ENCODE data around the gene BICC1. TPM values are rescaled to one million over a fixed set of nuclear protein-coding genes. Genes with fewer than 3 reads are reported as not detected.
A peak's percentile ranks its signal among the peaks of the same experiment; 100 is the strongest.

BICC1 gene
- total and polyA plus RNA-seq, 2 of the 8 experiments (the other 6 are each of a cell fraction or from before 2014, with no cell fraction given), result 0.20 to 0.73 TPM

DNA sequence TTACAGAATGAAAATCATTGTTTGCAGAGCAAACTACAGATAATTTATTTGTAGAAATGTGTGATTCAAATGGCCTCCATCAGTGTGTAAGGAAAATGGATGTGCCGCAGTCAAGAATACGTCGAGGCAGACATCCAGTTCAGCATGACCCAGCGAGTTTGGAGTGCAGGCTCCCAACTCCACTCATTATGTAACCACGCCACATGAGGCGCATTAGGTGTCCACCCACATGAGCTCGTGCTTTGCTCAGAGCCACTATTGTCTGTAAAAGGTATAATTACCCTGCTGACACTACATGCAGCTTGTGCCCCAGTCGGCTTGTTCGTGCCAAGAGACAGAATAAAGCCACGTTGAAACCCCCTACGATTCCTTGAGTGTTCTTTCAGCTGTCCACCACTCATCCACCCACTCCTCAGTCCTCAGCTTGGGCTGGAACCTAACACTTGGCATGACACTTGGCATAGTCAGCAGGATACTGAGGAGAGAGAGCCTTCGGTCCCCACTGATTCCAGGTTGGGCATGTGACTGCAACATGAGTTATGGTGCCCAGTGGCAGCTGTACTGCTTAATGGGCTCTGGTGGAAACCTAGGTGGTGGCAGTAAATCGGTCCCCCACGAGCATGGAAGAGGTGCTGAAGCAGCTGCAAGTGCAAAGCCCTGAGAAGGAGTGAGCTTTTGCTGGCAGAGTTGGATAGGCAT lies 102.7 kb downstream of the BICC1 start:
- Histone ChIP-seq H3K9ac (replicated peaks in 1 of 4; ENCODE audit: extremely low read depth in 1 of 4, low read depth in 3 of 4, low read length in 3 of 4) (no peak overlapping the region), H3K27me3 (replicated peaks in 1 of 4; ENCODE audit: control insufficient read depth in 3 of 4, extremely low read depth in 1 of 4, insufficient read depth in 3 of 4, low read length in 3 of 4) (no peaks in the 10 kb centered on the region), H2BK5ac (ENCODE audit: low read depth, low read length) (no peak overlapping the region), H4K5ac (ENCODE audit: insufficient read length, low read depth, low read length) (no peak overlapping the region), H3K9me3 (ENCODE audit: insufficient read depth in 2 of 2, low read depth in 1 of 2, low read length in 1 of 2) (no peaks in the 10 kb centered on the region), H3K4me1 (replicated peaks in 1 of 4; ENCODE audit: control insufficient read depth in 3 of 4, insufficient read depth in 4 of 4, low read length in 3 of 4) (no peaks in the 10 kb centered on the region), H3K4ac (replicated peaks; ENCODE audit: insufficient read length, low read depth, low read length) (no peak overlapping the region), H2BK12ac (ENCODE audit: low read depth, low read length) (no peak overlapping the region), H3K27ac (ENCODE audit: low read depth, low read length) (no peak overlapping the region), H2BK15ac (ENCODE audit: low read length) (no peak overlapping the region), H4K20me1 (replicated peaks in 1 of 2; ENCODE audit: control insufficient read depth in 1 of 2, insufficient read depth in 2 of 2, low read length in 2 of 2) (no peaks in the 10 kb centered on the region), H2AK5ac (ENCODE audit: low read depth, low read length) (no peak overlapping the region), H3K56ac (replicated peaks; ENCODE audit: insufficient read length, low read depth, low read length) (no peak overlapping the region), H2AFZ (ENCODE audit: low read length) (no peak overlapping the region), H3K79me1 (ENCODE audit: low read depth, low read length) (no peaks in the 10 kb centered on the region), H3K23ac (ENCODE audit: insufficient read length) (no peak overlapping the region), H3K4me3 (ENCODE audit: extremely low read depth in 1 of 4, insufficient read depth in 2 of 4, low read depth in 3 of 4, low read length in 4 of 4) (no peak overlapping the region), H3K36me3 (ENCODE audit: control insufficient read depth in 2 of 4, insufficient read depth in 4 of 4, low read length in 3 of 4) (no peaks in the 10 kb centered on the region), H3K79me2 (ENCODE audit: control insufficient read depth in 1 of 2, insufficient read depth in 2 of 2, low read length in 2 of 2) (no peaks in the 10 kb centered on the region), H3K14ac (ENCODE audit: insufficient read length) (no peak overlapping the region), H2BK120ac (replicated peaks; ENCODE audit: low read depth, low read length) (no peak overlapping the region), H3K18ac (ENCODE audit: extremely low read depth, low read length) (no peak overlapping the region), H3K4me2 (ENCODE audit: insufficient read depth in 1 of 2, low read depth in 2 of 2, low read length in 2 of 2) (no peak overlapping the region), H3K23me2 (ENCODE audit: low read depth, low read length) (no peaks in the 10 kb centered on the region), H2BK20ac (ENCODE audit: low read length) (no peak overlapping the region), H4K91ac (replicated peaks; ENCODE audit: insufficient read length, low read length) (no peak overlapping the region), H4K8ac (ENCODE audit: extremely low read depth, insufficient read depth, low read length) (peak overlapping the region; percentile 35; the same call in 1 of the 2 replicates)
- DNase-seq (ENCODE audit: low read depth in 1 of 2, low spot score in 2 of 2), result no peak
- ChIA-PET CTCF (ENCODE audit: partially characterized antibody) (no interaction called here), POLR2A (ENCODE audit: partially characterized antibody) (no interaction called here)
- 92% methylated on average over 14 of the region's 14 CpGs; no CpG with 5 or more reads in 1 of the 2 experiments for WGBS, 2 experiments (ENCODE audit: extremely low coverage in 1 of 2, insufficient coverage in 1 of 2, insufficient read length in 1 of 2, insufficient replicate concordance in 2 of 2, low coverage in 1 of 2, low lambda C conversion rate in 2 of 2, missing lambda C conversion rate in 1 of 2)
- TF ChIP-seq JUN (IDR thresholded peaks at IDR 0.05; ENCODE audit: low read depth, low read length) (no peak), YY1 (IDR thresholded peaks at IDR 0.05; ENCODE audit: low read depth, low read length) (no peak), MAFK (IDR thresholded peaks at IDR 0.05; ENCODE audit: low read depth, low read length) (no peak), TBP (IDR thresholded peaks at IDR 0.05; ENCODE audit: low read depth, low read length) (no peak), SUZ12 (IDR thresholded peaks at IDR 0.05; ENCODE audit: low read length) (no peak), CBX5 (IDR thresholded peaks at IDR 0.05; ENCODE audit: low read depth, low read length) (no peak), CTBP2 (IDR thresholded peaks at IDR 0.05; ENCODE audit: borderline replicate concordance, insufficient read depth, insufficient read length, low read length) (no peak)
- TF ChIP-seq, protein P1, sequence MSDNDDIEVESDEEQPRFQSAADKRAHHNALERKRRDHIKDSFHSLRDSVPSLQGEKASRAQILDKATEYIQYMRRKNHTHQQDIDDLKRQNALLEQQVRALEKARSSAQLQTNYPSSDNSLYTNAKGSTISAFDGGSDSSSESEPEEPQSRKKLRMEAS (IDR thresholded peaks at IDR 0.05), result no peak
- TF ChIP-seq, protein P2, sequence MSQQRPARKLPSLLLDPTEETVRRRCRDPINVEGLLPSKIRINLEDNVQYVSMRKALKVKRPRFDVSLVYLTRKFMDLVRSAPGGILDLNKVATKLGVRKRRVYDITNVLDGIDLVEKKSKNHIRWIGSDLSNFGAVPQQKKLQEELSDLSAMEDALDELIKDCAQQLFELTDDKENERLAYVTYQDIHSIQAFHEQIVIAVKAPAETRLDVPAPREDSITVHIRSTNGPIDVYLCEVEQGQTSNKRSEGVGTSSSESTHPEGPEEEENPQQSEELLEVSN (IDR thresholded peaks at IDR 0.05), result no peak
- no peak for FAIRE-seq
